ENCODE results near the gene MAU2.

GRCh38 chr19:19362075-19362474, 41.4 kb downstream of the MAU2 start:
- TF ChIP-seq, protein P1, sequence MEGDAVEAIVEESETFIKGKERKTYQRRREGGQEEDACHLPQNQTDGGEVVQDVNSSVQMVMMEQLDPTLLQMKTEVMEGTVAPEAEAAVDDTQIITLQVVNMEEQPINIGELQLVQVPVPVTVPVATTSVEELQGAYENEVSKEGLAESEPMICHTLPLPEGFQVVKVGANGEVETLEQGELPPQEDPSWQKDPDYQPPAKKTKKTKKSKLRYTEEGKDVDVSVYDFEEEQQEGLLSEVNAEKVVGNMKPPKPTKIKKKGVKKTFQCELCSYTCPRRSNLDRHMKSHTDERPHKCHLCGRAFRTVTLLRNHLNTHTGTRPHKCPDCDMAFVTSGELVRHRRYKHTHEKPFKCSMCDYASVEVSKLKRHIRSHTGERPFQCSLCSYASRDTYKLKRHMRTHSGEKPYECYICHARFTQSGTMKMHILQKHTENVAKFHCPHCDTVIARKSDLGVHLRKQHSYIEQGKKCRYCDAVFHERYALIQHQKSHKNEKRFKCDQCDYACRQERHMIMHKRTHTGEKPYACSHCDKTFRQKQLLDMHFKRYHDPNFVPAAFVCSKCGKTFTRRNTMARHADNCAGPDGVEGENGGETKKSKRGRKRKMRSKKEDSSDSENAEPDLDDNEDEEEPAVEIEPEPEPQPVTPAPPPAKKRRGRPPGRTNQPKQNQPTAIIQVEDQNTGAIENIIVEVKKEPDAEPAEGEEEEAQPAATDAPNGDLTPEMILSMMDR (IDR thresholded peaks at IDR 0.05), result no peak
- no peak for TF ChIP-seq EZH2phosphoT487 (IDR thresholded peaks at IDR 0.05)
- no peak for TF ChIP-seq EZH2 (IDR thresholded peaks at IDR 0.05)

Measured in neural progenitor cell (in vitro differentiated cells).